Liver (tissue), 9 donors: ENCODE data around the gene SYT2. TPM values are rescaled to one million over a fixed set of nuclear protein-coding genes. Genes with fewer than 3 reads are reported as not detected.

Experiments
- DNase-seq: peaks from one replicate; pipeline ENCODE4 v3.0.0-alpha.2; 2017; ENCODE audit warnings: low spot score
- H3K27ac ChIP-seq, 2 donors: one replicate each; pipeline ENCODE4 v1.7.0; 2013; ENCODE audit warnings: inconsistent platforms in 2 of 2, low read length in 2 of 2, control low read depth in 1 of 2, low read depth in 1 of 2, mild to moderate bottlenecking in 1 of 2
- H3K27me3 ChIP-seq, 4 donors: one replicate each; pipeline versions ENCODE4 v1.6.1 to v1.7.0; 2013; ENCODE audit warnings: low read length in 3 of 4, inconsistent platforms in 1 of 4, mild to moderate bottlenecking in 1 of 4, moderate library complexity in 1 of 4; ENCODE audit not compliant: control insufficient read depth in 4 of 4, insufficient read depth in 4 of 4
- H3K36me3 ChIP-seq, 4 donors: one replicate each; pipeline versions ENCODE4 v1.6.1 to v1.7.0; 2013; ENCODE audit warnings: low read length in 3 of 4, mild to moderate bottlenecking in 3 of 4, low read depth in 1 of 4, moderate library complexity in 1 of 4; ENCODE audit not compliant: control insufficient read depth in 4 of 4, insufficient read depth in 3 of 4
- H3K4me1 ChIP-seq, 4 donors: one replicate each; pipeline versions ENCODE4 v1.6.1 to v1.7.0; 2013; ENCODE audit warnings: low read length in 3 of 4, mild to moderate bottlenecking in 3 of 4, moderate library complexity in 1 of 4; ENCODE audit not compliant: control insufficient read depth in 4 of 4, insufficient read depth in 4 of 4
- H3K4me3 ChIP-seq, 3 donors: one replicate each; pipeline versions ENCODE4 v1.6.1 to v1.7.0; 2013; ENCODE audit warnings: low read length in 3 of 3, control low read depth in 1 of 3, low read depth in 1 of 3, mild to moderate bottlenecking in 1 of 3
- H3K9ac ChIP-seq, 2 donors: one replicate each; pipeline ENCODE4 v1.7.0; 2013; ENCODE audit warnings: low read length in 2 of 2, mild to moderate bottlenecking in 2 of 2, moderate library complexity in 2 of 2, control low read depth in 1 of 2, low read depth in 1 of 2
- H3K9me3 ChIP-seq, 4 donors: one replicate each; pipeline versions ENCODE4 v1.6.1 to v1.7.0; 2013; ENCODE audit warnings: low read length in 3 of 4; ENCODE audit not compliant: control insufficient read depth in 4 of 4
- EGR1 ChIP-seq, 2 donors: IDR thresholded peaks; 2 replicates each; pipeline ENCODE4 v1.6.1; 2016 to 2018; ENCODE audit warnings: antibody characterized with exemption in 2 of 2, low read depth in 2 of 2
- FOXA1 ChIP-seq: IDR thresholded peaks from 2 replicates; pipeline ENCODE4 v1.6.1; 2016; ENCODE audit warnings: antibody characterized with exemption
- FOXA2 ChIP-seq: IDR thresholded peaks from 2 replicates; pipeline ENCODE4 v1.6.1; 2016; ENCODE audit warnings: antibody characterized with exemption
- HNF4G ChIP-seq: IDR thresholded peaks from 2 replicates; pipeline ENCODE4 v1.6.1; 2016; ENCODE audit warnings: antibody characterized with exemption
- NR2F2 ChIP-seq: IDR thresholded peaks from 2 replicates; pipeline ENCODE4 v1.6.1; 2016; ENCODE audit warnings: antibody characterized with exemption
- RAD21 ChIP-seq, 2 donors: IDR thresholded peaks; 2 replicates each; pipeline ENCODE4 v1.6.1; 2016; ENCODE audit warnings: antibody characterized with exemption in 2 of 2, mild to moderate bottlenecking in 2 of 2
- RXRA ChIP-seq, 2 donors: IDR thresholded peaks; 2 replicates each; pipeline ENCODE4 v1.6.1; 2017 to 2018; ENCODE audit warnings: antibody characterized with exemption in 2 of 2, mild to moderate bottlenecking in 1 of 2
- SP1 ChIP-seq: IDR thresholded peaks from 2 replicates; pipeline ENCODE4 v1.6.1; 2018; ENCODE audit warnings: antibody characterized with exemption, mild to moderate bottlenecking
- TAF1 ChIP-seq: conservative IDR thresholded peaks from 2 replicates; pipeline ENCODE4 v1.6.1; 2016; ENCODE audit warnings: antibody characterized with exemption, mild to moderate bottlenecking
- YY1 ChIP-seq: IDR thresholded peaks from 2 replicates; pipeline ENCODE4 v1.6.1; 2016; ENCODE audit warnings: antibody characterized with exemption, mild to moderate bottlenecking
- WGBS: extraction: QIAGEN DNeasy Blood & Tissue Kit; methylation state at CpG from one replicate; pipeline ENCODE4 v1.1.7; 2013; 5-methylcytosine and 5-hydroxymethylcytosine counted together
- polyA plus RNA-seq, 2 donors: library from polyadenylated mRNA; stranded (reverse) in 1 of 2; unstranded in 1 of 2; fragments of 200-250 nt in 1 of 2; fragments of >200 nt in 1 of 2; fragmentation: Nextera tagmentation in 1 of 2; extraction: Ambion mirVana in 1 of 2; gene quantifications; one replicate each; pipeline versions ENCODE4 v1.2.1 to v1.2.3, GENCODE V29; 2013 to 2015
- total RNA-seq, 2 donors: library from RNA; depleted of rRNA; stranded (reverse); fragments of >200 nt; gene quantifications; one replicate each; pipeline ENCODE4 v1.2.3, GENCODE V29; 2014
- TF ChIP-seq, protein P1 (sequence below): IDR thresholded peaks from 2 replicates; pipeline ENCODE4 v1.6.1; 2016; ENCODE audit warnings: antibody characterized with exemption
- TF ChIP-seq, protein P2 (sequence below): fragments of 150-350 bp; IDR thresholded peaks from 2 replicates; pipeline ENCODE4 v1.5.1; 2017; ENCODE audit warnings: improper control_type of control experiment, low read depth, low read length; ENCODE audit not compliant: missing input control
- TF ChIP-seq, protein P3 (sequence below): IDR thresholded peaks from 2 replicates; pipeline ENCODE4 v1.6.1; 2016; ENCODE audit warnings: antibody characterized with exemption
- donor health status: healthy.
- donor health status: healthy.
- donor health status: healthy.
- donor health status: healthy.
- donor health status: healthy.

The SYT2 gene
- total and polyA plus RNA-seq, 4 donors = under 0.01 to 0.07 TPM; not detected in 2

DNA sequence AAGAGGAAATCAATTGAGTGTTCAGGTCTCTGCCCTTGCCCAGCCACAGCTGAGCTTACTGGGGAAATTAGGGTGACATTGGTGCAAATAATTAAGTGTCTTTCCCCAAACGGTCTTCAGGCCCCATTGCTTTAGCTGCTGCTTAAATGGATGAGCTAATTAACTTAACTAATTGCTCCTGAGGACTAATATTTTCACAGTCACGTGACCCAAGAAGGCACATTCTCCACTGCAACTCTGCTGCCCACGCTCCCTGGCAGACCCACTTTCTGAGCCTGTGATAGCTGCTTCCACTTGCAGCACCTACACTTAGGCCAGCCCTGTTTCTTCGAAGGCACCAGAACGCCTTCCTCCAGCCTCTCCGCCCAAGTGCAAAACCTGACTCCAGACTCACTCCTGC lies 56.2 kb downstream of the SYT2 start:
- Histone ChIP-seq H3K36me3 (no peaks in the 10 kb centered on the region), H3K4me1 (no peaks in the 10 kb centered on the region), H3K4me3 (no peak overlapping the region), H3K9me3 (no peaks in the 10 kb centered on the region), H3K27me3 (peaks cover 0 to 8% (median 2%) of the 10 kb centered on the region in 4 donors), H3K9ac (no peak overlapping the region), H3K27ac (no peak overlapping the region)
- no peak for DNase-seq
- TF ChIP-seq EGR1 (IDR thresholded peaks at IDR 0.05; ENCODE audit: low read depth in 2 of 2) (no peak), HNF4G (no peak), SP1 (no peak), TAF1 (no peak)
- TF ChIP-seq, protein P1, sequence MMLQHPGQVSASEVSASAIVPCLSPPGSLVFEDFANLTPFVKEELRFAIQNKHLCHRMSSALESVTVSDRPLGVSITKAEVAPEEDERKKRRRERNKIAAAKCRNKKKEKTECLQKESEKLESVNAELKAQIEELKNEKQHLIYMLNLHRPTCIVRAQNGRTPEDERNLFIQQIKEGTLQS = no peak
- TF ChIP-seq, protein P2, sequence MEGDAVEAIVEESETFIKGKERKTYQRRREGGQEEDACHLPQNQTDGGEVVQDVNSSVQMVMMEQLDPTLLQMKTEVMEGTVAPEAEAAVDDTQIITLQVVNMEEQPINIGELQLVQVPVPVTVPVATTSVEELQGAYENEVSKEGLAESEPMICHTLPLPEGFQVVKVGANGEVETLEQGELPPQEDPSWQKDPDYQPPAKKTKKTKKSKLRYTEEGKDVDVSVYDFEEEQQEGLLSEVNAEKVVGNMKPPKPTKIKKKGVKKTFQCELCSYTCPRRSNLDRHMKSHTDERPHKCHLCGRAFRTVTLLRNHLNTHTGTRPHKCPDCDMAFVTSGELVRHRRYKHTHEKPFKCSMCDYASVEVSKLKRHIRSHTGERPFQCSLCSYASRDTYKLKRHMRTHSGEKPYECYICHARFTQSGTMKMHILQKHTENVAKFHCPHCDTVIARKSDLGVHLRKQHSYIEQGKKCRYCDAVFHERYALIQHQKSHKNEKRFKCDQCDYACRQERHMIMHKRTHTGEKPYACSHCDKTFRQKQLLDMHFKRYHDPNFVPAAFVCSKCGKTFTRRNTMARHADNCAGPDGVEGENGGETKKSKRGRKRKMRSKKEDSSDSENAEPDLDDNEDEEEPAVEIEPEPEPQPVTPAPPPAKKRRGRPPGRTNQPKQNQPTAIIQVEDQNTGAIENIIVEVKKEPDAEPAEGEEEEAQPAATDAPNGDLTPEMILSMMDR = no peak
- 75% methylated on average over 6 of the region's 6 CpGs for WGBS

DNA sequence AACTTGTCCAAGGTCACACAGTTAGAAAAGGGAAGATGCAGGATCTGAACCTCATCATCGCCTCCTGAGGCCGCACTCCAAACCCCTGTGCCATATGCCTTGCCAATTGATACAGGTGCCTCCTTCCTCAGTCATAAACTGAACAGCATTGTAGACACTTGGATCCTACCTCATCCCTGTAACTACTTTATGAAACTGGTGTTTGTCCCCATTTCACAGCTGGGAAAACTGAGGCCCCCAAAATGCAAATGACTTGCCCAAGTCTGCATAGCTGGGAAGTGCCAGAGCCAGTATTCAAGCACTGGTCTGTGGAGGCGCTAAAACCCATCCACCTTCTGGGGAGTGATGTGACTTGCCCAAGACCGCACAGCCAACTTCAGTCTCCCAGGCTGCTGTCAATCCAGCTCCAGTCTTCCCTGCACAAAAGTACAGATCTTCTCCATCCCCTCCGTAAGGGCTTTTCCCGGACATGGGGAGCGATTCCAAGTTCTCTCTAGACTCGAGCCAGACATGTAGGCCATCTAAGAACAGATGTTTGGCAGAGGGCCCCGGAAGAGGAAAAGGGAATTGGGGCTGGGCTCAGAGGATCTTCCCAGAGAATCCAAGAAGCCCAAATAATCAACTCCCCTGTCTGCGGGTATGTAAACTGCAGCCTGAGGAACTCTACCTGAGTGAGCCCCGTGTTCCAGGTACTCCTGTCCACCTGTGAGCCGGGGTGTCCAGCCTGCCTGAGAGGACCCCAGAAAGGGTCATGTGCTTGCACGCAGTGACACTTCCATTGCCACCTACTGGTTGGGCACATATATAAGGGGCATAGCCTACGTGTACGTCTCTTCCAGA lies 60.5 kb downstream of the SYT2 start:
- no peaks in the 10 kb centered on the region for H3K9me3 ChIP-seq
- TF ChIP-seq FOXA1 (no peak), RXRA (IDR thresholded peaks at IDR 0.05) (no peak), YY1 (no peak), FOXA2 (no peak), HNF4G (no peak), RAD21 (IDR thresholded peaks at IDR 0.05) (no peak), NR2F2 (no peak)
- TF ChIP-seq, protein P1 = no peak
- TF ChIP-seq, protein P3, sequence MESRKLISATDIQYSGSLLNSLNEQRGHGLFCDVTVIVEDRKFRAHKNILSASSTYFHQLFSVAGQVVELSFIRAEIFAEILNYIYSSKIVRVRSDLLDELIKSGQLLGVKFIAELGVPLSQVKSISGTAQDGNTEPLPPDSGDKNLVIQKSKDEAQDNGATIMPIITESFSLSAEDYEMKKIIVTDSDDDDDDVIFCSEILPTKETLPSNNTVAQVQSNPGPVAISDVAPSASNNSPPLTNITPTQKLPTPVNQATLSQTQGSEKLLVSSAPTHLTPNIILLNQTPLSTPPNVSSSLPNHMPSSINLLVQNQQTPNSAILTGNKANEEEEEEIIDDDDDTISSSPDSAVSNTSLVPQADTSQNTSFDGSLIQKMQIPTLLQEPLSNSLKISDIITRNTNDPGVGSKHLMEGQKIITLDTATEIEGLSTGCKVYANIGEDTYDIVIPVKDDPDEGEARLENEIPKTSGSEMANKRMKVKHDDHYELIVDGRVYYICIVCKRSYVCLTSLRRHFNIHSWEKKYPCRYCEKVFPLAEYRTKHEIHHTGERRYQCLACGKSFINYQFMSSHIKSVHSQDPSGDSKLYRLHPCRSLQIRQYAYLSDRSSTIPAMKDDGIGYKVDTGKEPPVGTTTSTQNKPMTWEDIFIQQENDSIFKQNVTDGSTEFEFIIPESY = no peak
- TF ChIP-seq, protein P2 = no peak
- no peak overlapping the region for H3K4me3 ChIP-seq
- no peak for DNase-seq
- 66% methylated on average over 15 of the region's 15 CpGs for WGBS
- H3K36me3 ChIP-seq = no peaks in the 10 kb centered on the region
- no peak overlapping the region for H3K27ac ChIP-seq
- H3K4me1 ChIP-seq = no peaks in the 10 kb centered on the region
- peaks cover 0 to 9% (median 2%) of the 10 kb centered on the region in 4 donors for H3K27me3 ChIP-seq
- no peak overlapping the region for H3K9ac ChIP-seq
